Osteocyte (in vitro differentiated cells): Measurements from ENCODE around the gene TEDC2. TPM values are rescaled to one million over a fixed set of nuclear protein-coding genes. Genes with fewer than 3 reads are reported as not detected.

Source experiments
- DNase-seq: peaks from one replicate; pipeline ENCODE4 v3.0.0; 2021; ENCODE audit warnings: mixed read lengths; ENCODE audit not compliant: unreplicated experiment; ENCODE audit errors: extremely low spot score
- H3K27ac Mint-ChIP-seq: one replicate; pipeline ENCODE4 v1.8.0; 2021; ENCODE audit warnings: mild to moderate bottlenecking, mixed read lengths; ENCODE audit not compliant: unreplicated experiment
- H3K27me3 Mint-ChIP-seq: one replicate; pipeline ENCODE4 v1.8.0; 2021; ENCODE audit warnings: mixed read lengths; ENCODE audit not compliant: unreplicated experiment
- H3K36me3 Mint-ChIP-seq: one replicate; pipeline ENCODE4 v1.8.0; 2021; ENCODE audit warnings: mixed read lengths; ENCODE audit not compliant: unreplicated experiment
- H3K4me1 Mint-ChIP-seq: one replicate; pipeline ENCODE4 v1.8.0; 2021; ENCODE audit warnings: mixed read lengths; ENCODE audit not compliant: unreplicated experiment
- H3K4me3 Mint-ChIP-seq: one replicate; pipeline ENCODE4 v1.8.0; 2021; ENCODE audit warnings: mild to moderate bottlenecking, moderate library complexity, mixed read lengths; ENCODE audit not compliant: unreplicated experiment
- H3K9me3 Mint-ChIP-seq: one replicate; pipeline ENCODE4 v1.8.0; 2021; ENCODE audit warnings: mixed read lengths; ENCODE audit not compliant: unreplicated experiment
- long read RNA-seq: library from polyadenylated mRNA; unstranded; transcript quantifications from one replicate; pipeline ENCODE4 v2.0.0, GENCODE V29; 2021
- total RNA-seq: library from RNA; stranded (reverse); gene quantifications from 2 replicates; pipeline ENCODE4 v1.2.1, GENCODE V29; 2021
- TF ChIP-seq, protein P1 (sequence below): fragments of 200-600 bp; sonication (generic); IDR thresholded peaks from 2 replicates; pipeline ENCODE4 v1.5.0; 2021; ENCODE audit warnings: antibody characterized with exemption, mild to moderate bottlenecking, moderate library complexity

TEDC2 gene, protein sequence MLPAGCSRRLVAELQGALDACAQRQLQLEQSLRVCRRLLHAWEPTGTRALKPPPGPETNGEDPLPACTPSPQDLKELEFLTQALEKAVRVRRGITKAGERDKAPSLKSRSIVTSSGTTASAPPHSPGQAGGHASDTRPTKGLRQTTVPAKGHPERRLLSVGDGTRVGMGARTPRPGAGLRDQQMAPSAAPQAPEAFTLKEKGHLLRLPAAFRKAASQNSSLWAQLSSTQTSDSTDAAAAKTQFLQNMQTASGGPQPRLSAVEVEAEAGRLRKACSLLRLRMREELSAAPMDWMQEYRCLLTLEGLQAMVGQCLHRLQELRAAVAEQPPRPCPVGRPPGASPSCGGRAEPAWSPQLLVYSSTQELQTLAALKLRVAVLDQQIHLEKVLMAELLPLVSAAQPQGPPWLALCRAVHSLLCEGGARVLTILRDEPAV
- 4.4 and 6.7 TPM in 2 replicates for total RNA-seq
- long read RNA-seq, partial matches to known transcripts = 0 of 3 reads
- long read RNA-seq, other reads (novel, unspliced or antisense) = 0 of 3 reads

GRCh38 chr16:2459647-2460390, at the start of gene TEDC2:
Gene TEDC2, plus strand, starts transcription at chr16:2460109. Its CDS starts 36 bp downstream, at chr16:2460145.
- no peaks in the 10 kb centered on the region for H3K27me3 Mint-ChIP-seq
- peak; percentile 97 for DNase-seq
- peaks cover 3% of the 10 kb centered on the region for H3K36me3 Mint-ChIP-seq
- H3K4me1 Mint-ChIP-seq = peaks cover 14% of the 10 kb centered on the region
- peak within 1 kb of the TSS; percentile 81 for H3K4me3 Mint-ChIP-seq
- H3K27ac Mint-ChIP-seq = peak within 1 kb of the TSS; percentile 80
- TF ChIP-seq, protein P1, sequence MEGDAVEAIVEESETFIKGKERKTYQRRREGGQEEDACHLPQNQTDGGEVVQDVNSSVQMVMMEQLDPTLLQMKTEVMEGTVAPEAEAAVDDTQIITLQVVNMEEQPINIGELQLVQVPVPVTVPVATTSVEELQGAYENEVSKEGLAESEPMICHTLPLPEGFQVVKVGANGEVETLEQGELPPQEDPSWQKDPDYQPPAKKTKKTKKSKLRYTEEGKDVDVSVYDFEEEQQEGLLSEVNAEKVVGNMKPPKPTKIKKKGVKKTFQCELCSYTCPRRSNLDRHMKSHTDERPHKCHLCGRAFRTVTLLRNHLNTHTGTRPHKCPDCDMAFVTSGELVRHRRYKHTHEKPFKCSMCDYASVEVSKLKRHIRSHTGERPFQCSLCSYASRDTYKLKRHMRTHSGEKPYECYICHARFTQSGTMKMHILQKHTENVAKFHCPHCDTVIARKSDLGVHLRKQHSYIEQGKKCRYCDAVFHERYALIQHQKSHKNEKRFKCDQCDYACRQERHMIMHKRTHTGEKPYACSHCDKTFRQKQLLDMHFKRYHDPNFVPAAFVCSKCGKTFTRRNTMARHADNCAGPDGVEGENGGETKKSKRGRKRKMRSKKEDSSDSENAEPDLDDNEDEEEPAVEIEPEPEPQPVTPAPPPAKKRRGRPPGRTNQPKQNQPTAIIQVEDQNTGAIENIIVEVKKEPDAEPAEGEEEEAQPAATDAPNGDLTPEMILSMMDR = no peak
- H3K9me3 Mint-ChIP-seq = no peaks in the 10 kb centered on the region

- Mint-ChIP-seq H3K36me3 (no peaks in the 10 kb centered on the region), H3K27ac (no peak overlapping the region), H3K9me3 (no peaks in the 10 kb centered on the region), H3K27me3 (peaks cover 26% of the 10 kb centered on the region), H3K4me1 (peaks cover 6% of the 10 kb centered on the region), H3K4me3 (no peak overlapping the region)
- TF ChIP-seq, protein P1 = no peak
- DNase-seq = no peak
Measured at GRCh38 chr16:2415085-2415484, 44.8 kb upstream of the TEDC2 start.

- DNase-seq = no peak
Measured at GRCh38 chr16:2420035-2420434, 39.9 kb upstream of the TEDC2 start.

GRCh38 chr16:2422123-2422867, 37.6 kb upstream of the TEDC2 start:
- no peak overlapping the region for H3K4me3 Mint-ChIP-seq
- no peak for DNase-seq
- H3K27ac Mint-ChIP-seq = no peak overlapping the region
- TF ChIP-seq, protein P1 = no peak
- H3K36me3 Mint-ChIP-seq = no peaks in the 10 kb centered on the region
- H3K9me3 Mint-ChIP-seq = no peaks in the 10 kb centered on the region
- H3K27me3 Mint-ChIP-seq = peaks cover 7% of the 10 kb centered on the region
- H3K4me1 Mint-ChIP-seq = peaks cover 1% of the 10 kb centered on the region

More at GRCh38 chr16:2420035-2420434, 39.9 kb upstream of the TEDC2 start:
- H3K9me3 Mint-ChIP-seq = no peaks in the 10 kb centered on the region
- TF ChIP-seq, protein P1 = no peak
- peaks cover 6% of the 10 kb centered on the region for H3K4me1 Mint-ChIP-seq
- no peaks in the 10 kb centered on the region for H3K36me3 Mint-ChIP-seq
- no peak overlapping the region for H3K27ac Mint-ChIP-seq
- peaks cover 7% of the 10 kb centered on the region for H3K27me3 Mint-ChIP-seq
- H3K4me3 Mint-ChIP-seq = no peak overlapping the region
